DMS 273 (cell line): ENCODE data around the gene GPATCH2L.

Experiments
- DNase-seq: peaks from one replicate; lab custom pipeline; 2025; ENCODE audit not compliant: unreplicated experiment; lab: John Stamatoyannopoulos, UW

The GPATCH2L gene

GRCh38 chr14:76195003-76195402 lies 43.3 kb downstream of the GPATCH2L start:
- no peak for DNase-seq

GRCh38 chr14:76196980-76197695 lies 45.4 kb downstream of the GPATCH2L start:
- DNase-seq: no peak

DNA sequence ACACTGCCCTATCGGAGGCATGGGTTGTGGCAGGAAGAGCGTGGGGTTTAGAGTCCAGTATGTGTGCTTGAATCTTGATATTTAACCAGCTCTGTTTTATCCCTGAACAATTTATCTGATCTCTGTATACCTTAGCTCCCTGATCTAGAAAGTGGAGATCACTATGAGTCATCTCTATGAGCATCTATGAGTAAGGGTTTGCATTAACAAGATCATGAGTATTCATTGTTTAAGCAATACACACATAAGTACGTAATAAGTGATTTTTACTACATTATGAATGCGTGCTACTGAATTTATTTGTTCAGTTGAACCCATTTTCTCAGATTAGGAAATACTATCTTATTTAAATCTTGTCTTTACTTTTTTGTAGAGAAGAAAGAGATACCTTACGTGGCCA lies 49.4 kb downstream of the GPATCH2L start:
- DNase-seq: no peak

DNA sequence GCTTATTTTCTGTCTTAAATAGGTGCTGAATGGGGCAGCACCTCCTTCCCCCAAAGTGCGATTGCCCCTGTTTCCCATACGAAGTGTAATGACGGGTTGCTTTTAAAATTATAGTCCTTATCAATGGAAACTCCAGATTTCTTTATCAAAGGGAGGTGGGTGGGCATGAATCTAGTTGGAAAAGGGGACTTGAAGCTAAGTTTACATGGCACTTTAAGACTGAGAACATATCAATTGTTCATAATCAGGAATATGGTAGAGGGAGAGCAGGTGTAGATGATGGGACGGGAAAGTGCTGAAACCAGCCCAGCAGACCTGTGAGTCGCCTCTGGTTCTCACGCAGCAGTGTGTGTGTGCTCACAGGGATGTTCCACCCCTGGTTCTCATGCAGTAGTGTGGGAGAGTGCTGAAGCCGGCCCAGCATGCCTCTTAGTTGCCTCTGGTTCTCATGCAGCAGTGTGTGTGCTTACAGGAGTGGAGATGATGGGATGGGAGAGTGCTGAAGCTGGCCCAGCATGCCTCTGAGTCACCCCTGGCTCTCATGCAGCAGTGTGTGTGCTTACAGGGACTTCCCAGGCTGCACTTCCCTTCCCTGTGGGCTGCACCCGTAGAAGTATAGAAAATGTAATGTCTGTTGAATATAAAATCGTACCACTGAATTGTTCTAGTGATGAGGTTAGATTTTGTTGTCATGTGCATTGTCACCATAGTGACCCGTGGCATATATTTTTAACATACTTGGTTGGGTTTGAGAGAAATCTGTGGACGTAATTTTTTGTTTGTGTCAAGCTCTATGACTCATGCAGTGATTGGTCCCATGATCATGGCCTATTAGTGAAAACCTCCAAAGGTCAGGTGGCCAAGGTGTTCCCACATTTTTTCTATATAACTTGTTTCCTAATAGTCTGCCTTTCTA lies 51.6 kb downstream of the GPATCH2L start:
- DNase-seq: no peak

- DNase-seq: no peak
Observed at GRCh38 chr14:76204461-76205230, 52.9 kb downstream of the GPATCH2L start.

DNA sequence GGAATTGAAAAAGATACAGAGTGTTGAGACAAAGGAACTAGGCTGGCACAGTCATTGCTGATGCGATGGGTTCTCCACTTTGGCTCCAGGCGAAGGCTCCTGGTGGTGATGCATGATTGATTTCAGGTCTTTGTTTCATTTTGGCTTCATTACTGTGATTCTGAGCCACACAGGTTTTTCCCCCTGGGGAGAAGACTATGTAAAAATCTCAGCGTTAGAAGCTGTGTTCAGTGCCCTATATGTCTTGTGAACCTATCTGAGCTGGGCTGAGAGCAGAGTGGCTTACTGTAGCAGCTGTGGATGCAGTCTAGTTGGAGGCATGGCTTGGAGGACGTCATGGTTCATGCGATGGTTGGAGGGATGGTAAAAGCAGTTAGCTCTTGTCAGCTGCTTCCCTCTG lies 54.0 kb downstream of the GPATCH2L start:
- no peak for DNase-seq

GRCh38 chr14:76208340-76208739 lies 56.6 kb downstream of the GPATCH2L start:
- DNase-seq: no peak

DNA sequence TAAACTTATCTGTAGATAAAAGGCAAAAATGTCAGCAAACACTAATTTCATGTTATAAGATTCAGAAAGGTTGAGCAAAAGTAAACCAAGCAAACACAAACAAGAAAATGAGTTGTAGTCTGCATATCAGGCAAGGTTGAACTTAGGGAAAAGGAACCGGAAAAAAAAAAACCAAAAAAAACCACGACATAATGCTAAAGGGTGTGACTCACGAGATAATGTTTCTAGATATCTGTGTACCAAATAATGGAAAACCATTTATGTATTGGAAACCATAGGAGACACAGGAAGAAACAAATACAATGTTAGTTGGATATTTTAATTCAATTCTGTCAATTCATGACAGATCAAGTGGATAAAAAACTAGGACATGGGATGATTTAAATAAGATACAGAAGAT lies 60.5 kb downstream of the GPATCH2L start:
- DNase-seq: no peak

DNA sequence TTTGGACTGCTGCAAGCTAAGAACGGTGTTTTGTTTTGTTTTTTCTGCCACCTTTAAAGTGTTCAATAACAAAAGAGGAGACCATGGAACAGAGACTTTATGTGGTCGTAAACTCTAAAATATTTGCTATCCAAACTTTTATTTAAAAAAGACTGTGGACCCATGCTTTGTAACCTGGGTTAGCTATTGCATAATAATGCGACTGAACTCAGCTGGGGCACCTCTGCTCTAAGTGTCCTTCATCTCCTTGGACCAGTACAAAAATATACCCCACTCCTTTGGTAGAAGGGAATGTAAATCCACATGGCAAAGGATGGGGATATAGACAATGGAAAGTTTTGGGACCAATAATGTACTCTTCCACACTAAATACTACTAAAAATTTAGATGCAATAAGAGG lies 65.5 kb downstream of the GPATCH2L start:
- no peak for DNase-seq

- DNase-seq: no peak
Observed at GRCh38 chr14:76218662-76219061, 66.9 kb downstream of the GPATCH2L start.

DNA sequence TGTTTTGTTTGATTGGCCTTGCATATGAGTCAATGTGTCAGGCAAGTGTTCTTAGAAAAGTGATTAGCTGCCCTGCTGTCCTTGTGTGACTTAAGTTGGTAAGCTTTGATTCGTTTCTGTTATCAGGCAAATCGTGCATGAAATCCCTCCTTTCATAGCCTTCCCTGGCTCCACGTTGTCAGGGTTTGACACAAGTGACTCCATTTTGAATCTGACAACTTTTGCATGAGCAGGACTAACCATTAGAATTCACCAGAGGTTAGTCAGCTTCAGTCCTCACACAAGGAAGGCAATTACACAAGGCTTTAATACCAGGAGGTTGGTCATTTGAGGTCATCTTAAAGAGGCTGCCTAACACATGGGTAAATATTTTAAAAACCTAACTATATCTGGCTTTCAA lies 68.2 kb downstream of the GPATCH2L start:
- DNase-seq: no peak

- no peak for DNase-seq
Observed at GRCh38 chr14:76227450-76228050, 75.8 kb downstream of the GPATCH2L start.

DNA sequence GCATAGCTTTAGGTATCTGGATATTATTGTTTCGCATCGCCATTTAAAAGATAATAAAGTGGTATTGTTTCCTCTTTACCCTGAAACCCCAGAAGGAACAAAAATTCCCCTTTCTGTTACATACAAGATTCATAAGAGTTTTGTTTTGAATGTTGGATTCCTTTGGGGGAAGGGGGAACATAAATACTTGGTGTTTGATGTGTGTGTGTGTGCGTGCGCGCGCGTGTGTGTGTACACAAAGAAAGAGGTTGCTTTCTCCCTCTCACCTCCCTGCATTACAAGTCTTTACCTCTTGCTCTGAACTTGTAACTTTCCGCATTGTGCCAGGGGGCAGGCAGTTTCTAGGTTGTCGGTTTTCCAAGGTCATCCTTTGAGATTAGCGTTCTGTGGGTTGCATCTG lies 76.4 kb downstream of the GPATCH2L start:
- DNase-seq: no peak

GRCh38 chr14:76232800-76233199 lies 81.1 kb downstream of the GPATCH2L start:
- no peak for DNase-seq

- no peak for DNase-seq
Observed at GRCh38 chr14:76235628-76236027, 83.9 kb downstream of the GPATCH2L start.

GRCh38 chr14:76236172-76237130 lies 84.7 kb downstream of the GPATCH2L start:
- DNase-seq: no peak

GRCh38 chr14:76237349-76237990 lies 85.7 kb downstream of the GPATCH2L start:
- no peak for DNase-seq

- no peak for DNase-seq
Observed at GRCh38 chr14:76245097-76245496, 93.4 kb downstream of the GPATCH2L start.

DNA sequence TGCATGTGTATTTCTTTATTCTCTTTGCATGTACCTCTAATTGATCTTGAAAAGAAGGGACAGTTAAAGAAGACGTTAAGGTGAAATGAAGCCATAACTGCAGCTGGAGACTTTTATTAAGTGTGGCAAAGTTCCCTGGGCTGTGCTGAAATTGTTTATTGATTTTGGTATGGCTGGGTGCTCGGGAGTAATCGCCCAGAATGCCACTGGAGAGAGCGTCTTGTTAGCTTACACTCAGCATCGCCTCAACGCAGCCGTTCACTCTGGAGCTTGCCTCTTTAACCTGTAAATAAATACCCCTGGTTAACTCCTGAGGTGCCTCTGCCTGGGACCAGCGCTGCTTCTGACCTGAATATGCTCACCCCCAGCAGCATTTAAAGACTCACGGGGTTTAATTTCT lies 98.6 kb downstream of the GPATCH2L start:
- no peak for DNase-seq

DNA sequence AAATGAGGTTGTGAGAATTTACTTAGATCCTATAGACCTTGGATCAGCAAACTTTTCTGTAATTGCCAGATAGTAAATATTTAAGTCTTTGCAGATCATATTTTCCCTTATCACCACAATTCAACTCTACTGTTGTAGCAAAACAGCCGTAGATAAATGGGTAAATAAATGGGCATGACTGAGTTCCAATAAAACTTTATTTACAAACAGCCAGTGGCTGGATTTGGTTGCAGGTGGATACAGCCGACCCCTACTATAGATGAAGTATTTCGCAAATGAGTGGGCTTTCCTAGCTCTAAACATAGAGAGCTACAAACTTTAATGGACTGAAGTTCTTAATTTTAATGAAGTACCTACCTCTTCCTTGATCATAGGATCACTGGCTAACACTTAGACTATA lies 100.7 kb downstream of the GPATCH2L start:
- no peak for DNase-seq
